ENCODE results near the gene UMODL1. TPM values are rescaled to one million over a fixed set of nuclear protein-coding genes. Genes with fewer than 3 reads are reported as not detected.

The UMODL1 gene
- total and polyA plus RNA-seq, 12 donors = 0.10 to 0.79 (median 0.17) TPM; not detected in 9

DNA sequence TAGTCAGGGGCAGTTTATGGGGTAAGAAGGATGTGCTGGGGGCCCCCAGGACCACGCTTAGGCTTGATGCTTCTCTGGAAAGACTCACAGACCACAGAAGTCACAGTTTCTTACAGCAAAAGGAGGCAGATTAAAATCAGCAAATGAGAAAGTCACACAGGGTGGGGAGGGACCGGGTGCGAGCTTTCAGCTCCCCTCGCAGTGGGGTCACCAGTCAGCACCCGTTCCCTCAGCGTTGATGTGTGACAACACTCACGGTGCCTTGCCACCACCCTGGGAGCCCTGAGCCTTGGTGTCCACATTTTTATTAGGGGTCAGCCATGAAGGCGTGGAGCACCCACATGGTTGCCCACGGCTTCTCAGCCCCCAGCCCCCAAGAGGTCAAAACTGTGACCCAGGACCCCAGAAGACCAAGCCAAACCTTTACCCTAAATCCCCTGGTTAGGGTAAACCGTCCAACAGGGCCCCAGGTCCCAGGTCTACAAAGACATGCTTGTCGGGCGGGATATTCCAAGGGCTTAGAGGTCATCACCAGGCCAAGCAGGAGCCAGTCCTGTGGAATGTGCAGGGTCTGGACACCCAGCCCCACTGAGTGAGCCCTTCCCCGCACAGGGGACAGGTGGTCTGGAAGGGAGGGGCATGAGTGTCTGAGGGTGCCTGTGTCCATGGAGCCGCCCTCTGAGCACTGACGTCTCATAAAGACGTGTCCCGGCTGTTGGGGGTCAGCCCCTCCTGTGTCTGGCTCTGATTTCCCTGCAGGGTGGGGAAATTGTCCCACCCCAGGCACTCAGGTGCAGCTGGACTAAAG lies 83.3 kb downstream of the UMODL1 start:
- intact Hi-C loops (cut with DNase I) = no loop called here
- H3K4me3 ChIP-seq = no peak overlapping the region
- no peaks in the 10 kb centered on the region for H3K9me3 ChIP-seq (replicated peaks in 1 of 3)
- peak in 2 of 7 donors; percentile 4 to 41 for DNase-seq
- H3K27me3 ChIP-seq = no peaks in the 10 kb centered on the region
- H3K4me1 ChIP-seq (replicated peaks in 1 of 2) = no peaks in the 10 kb centered on the region
- no peak overlapping the region for H3K27ac ChIP-seq
- TF ChIP-seq, protein P1, sequence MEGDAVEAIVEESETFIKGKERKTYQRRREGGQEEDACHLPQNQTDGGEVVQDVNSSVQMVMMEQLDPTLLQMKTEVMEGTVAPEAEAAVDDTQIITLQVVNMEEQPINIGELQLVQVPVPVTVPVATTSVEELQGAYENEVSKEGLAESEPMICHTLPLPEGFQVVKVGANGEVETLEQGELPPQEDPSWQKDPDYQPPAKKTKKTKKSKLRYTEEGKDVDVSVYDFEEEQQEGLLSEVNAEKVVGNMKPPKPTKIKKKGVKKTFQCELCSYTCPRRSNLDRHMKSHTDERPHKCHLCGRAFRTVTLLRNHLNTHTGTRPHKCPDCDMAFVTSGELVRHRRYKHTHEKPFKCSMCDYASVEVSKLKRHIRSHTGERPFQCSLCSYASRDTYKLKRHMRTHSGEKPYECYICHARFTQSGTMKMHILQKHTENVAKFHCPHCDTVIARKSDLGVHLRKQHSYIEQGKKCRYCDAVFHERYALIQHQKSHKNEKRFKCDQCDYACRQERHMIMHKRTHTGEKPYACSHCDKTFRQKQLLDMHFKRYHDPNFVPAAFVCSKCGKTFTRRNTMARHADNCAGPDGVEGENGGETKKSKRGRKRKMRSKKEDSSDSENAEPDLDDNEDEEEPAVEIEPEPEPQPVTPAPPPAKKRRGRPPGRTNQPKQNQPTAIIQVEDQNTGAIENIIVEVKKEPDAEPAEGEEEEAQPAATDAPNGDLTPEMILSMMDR (IDR thresholded peaks at IDR 0.05) = no peak
- no peak for TF ChIP-seq POLR2A (IDR thresholded peaks at IDR 0.05)
- WGBS, 4 donors = 77 to 89% (median 88%) methylated on average over 7 to 17 of the region's 17 CpGs
- no peaks in the 10 kb centered on the region for H3K36me3 ChIP-seq (replicated peaks in 1 of 2)

DNA sequence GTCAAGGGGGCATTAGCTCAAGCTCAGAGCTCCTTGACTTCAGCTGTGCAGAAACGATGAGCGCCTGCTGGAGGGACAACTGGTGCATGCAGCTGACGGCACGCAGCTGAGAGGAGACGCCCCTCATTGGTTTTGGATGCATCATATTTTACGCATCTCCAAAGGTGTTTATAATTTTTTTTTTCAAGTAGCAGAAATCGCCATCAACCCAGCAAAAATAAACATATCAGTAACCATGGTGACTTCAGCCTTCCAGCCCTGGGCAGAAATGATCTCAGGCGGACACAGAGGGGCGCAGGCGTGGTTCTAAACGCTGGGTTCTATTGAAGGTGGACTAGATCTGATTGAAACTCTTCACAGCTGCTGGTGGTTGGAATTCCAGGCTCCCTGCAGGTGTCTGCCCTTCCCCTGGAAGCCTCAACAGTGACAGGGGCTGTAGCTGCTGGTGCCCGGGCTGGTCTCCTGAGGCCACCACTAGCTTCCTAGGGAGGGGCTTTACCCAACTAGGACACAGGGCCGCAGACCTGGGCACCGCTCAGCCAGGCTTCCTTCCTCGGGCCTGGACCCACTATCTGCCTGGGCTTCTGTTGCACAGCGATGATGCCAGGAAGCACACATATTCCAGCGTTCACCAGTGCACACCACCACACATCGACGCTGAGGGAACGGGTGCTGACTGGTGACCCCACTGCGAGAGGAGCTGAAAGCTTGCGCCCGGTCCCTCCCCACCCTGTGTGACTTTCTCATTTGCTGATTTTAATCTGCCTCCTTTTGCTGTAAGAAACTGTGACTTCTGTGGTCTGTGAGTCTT lies 84.1 kb downstream of the UMODL1 start:
- H3K27me3 ChIP-seq = no peaks in the 10 kb centered on the region
- 85 to 89% (median 87%) methylated on average over 20 to 23 of the region's 23 CpGs for WGBS, 4 donors
- peak in 1 of 7 donors; percentile 31 for DNase-seq

DNA sequence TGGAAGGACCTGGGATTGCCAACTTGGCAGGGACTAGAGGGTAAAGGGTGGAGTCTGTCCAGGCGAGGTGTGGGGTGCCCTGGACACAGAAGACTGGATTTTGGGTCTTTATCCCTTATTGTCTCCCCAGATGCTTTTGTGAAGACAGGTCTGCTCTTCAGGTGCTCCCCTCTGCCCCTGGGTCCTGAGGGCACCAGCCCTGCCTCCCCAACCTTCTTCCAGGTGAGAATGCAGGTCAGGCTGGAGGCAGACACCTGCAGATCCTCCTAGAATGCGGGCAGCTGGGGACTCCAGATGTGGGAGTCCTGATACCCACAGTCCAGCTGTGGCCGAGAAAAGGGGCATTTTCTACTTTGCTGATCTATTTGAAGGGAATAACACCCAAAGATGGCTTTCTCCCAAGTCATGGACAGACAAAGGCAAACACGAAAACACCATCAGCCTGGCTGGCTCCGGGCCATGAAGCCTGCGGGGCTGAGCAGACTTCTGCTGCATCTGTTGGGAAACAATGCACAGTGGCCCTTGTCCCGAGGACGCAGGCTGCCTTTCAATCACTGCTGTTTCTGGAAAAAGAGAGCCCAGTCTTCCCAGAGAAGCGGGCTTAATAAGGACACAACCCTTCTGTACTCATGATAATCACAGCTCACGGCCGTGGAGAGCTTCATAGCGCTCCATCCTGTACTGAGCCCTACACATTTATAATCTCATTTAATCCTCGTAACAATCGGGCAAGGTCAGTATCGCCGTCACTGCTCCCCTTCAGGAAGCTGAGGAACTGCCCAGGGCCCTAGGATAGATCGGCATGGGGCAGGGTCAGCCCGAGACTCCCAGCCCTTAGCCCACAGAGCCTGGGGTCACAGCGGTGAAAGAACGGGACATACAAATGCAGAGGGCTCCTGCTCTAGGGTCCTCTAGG lies 85.8 kb downstream of the UMODL1 start:
- WGBS, 4 donors = 63 to 70% (median 67%) methylated on average over 14 to 20 of the region's 20 CpGs
- intact Hi-C loops (cut with DNase I) = no loop called here
- DNase-seq = peak in 6 of 7 donors; percentile 23 to 85 (median 50)

More for the DNA sequence above, 84.1 kb downstream of the UMODL1 start:
- TF ChIP-seq POLR2A (IDR thresholded peaks at IDR 0.05) = no peak
- TF ChIP-seq, protein P1 (IDR thresholded peaks at IDR 0.05) = no peak
- Histone ChIP-seq H3K36me3 (replicated peaks in 1 of 2) (no peaks in the 10 kb centered on the region), H3K9me3 (replicated peaks in 1 of 3) (no peaks in the 10 kb centered on the region), H3K4me1 (replicated peaks in 1 of 2) (no peaks in the 10 kb centered on the region), H3K27ac (no peak overlapping the region), H3K4me3 (no peak overlapping the region)
- intact Hi-C loops (cut with DNase I) = no loop called here

More for the DNA sequence above, 85.8 kb downstream of the UMODL1 start:
- no peak for TF ChIP-seq POLR2A (IDR thresholded peaks at IDR 0.05)
- TF ChIP-seq, protein P1 (IDR thresholded peaks at IDR 0.05) = no peak
- Histone ChIP-seq H3K4me3 (no peak overlapping the region), H3K9me3 (replicated peaks in 1 of 3) (no peaks in the 10 kb centered on the region), H3K36me3 (replicated peaks in 1 of 2) (no peaks in the 10 kb centered on the region), H3K4me1 (replicated peaks in 1 of 2) (no peaks in the 10 kb centered on the region), H3K27ac (no peak overlapping the region), H3K27me3 (no peaks in the 10 kb centered on the region)

Measured in adrenal gland (tissue), 12 donors.